Measurements from ENCODE around the gene ARMH3.

ARMH3 gene

DNA sequence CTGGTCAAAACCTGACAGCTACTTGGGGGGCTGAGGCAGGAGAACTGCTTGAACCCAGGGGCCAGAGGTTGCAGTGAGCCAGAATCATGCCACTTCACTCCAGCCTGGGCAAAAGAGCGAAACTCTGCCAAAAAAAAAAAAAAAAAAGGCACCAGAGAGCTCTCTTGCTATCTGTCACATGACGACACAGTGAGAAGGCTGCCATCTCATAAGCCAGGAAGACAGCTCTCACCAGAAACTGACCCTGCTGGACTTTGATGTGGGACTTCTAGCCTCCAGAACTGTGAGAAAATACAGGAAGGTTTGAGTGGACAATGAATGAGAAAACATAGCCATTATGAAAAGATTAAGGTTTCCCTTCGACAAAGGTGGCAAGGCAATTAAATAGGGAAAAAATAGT, 161.2 kb downstream of the ARMH3 start:
- TF ChIP-seq POLR2AphosphoS5 (IDR thresholded peaks at IDR 0.05; ENCODE audit: low read depth, low read length) (no peak), FOXP2 (optimal IDR thresholded peaks at IDR 0.05; ENCODE audit: borderline replicate concordance, extremely low read depth, extremely low read length, insufficient read depth) (no peak), SIN3A (IDR thresholded peaks at IDR 0.05; ENCODE audit: borderline replicate concordance, insufficient read depth, low read length) (no peak), TAF1 (IDR thresholded peaks at IDR 0.05; ENCODE audit: borderline replicate concordance, insufficient read depth, low read length) (no peak)
- TF ChIP-seq, protein P1, sequence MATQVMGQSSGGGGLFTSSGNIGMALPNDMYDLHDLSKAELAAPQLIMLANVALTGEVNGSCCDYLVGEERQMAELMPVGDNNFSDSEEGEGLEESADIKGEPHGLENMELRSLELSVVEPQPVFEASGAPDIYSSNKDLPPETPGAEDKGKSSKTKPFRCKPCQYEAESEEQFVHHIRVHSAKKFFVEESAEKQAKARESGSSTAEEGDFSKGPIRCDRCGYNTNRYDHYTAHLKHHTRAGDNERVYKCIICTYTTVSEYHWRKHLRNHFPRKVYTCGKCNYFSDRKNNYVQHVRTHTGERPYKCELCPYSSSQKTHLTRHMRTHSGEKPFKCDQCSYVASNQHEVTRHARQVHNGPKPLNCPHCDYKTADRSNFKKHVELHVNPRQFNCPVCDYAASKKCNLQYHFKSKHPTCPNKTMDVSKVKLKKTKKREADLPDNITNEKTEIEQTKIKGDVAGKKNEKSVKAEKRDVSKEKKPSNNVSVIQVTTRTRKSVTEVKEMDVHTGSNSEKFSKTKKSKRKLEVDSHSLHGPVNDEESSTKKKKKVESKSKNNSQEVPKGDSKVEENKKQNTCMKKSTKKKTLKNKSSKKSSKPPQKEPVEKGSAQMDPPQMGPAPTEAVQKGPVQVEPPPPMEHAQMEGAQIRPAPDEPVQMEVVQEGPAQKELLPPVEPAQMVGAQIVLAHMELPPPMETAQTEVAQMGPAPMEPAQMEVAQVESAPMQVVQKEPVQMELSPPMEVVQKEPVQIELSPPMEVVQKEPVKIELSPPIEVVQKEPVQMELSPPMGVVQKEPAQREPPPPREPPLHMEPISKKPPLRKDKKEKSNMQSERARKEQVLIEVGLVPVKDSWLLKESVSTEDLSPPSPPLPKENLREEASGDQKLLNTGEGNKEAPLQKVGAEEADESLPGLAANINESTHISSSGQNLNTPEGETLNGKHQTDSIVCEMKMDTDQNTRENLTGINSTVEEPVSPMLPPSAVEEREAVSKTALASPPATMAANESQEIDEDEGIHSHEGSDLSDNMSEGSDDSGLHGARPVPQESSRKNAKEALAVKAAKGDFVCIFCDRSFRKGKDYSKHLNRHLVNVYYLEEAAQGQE (IDR thresholded peaks at IDR 0.05; ENCODE audit: insufficient read depth in 1 of 2, low read depth in 2 of 2, low read length in 2 of 2), result no peak

- no peak for TF ChIP-seq TAF1 (IDR thresholded peaks at IDR 0.05; ENCODE audit: borderline replicate concordance, insufficient read depth, low read length)
- TF ChIP-seq, protein P1 (IDR thresholded peaks at IDR 0.05; ENCODE audit: insufficient read depth in 1 of 2, low read depth in 2 of 2, low read length in 2 of 2), result no peak
- no peak for TF ChIP-seq FOXP2 (optimal IDR thresholded peaks at IDR 0.05; ENCODE audit: borderline replicate concordance, extremely low read depth, extremely low read length, insufficient read depth)
- TF ChIP-seq SIN3A (IDR thresholded peaks at IDR 0.05; ENCODE audit: borderline replicate concordance, insufficient read depth, low read length), result no peak
- TF ChIP-seq POLR2AphosphoS5 (IDR thresholded peaks at IDR 0.05; ENCODE audit: low read depth, low read length), result no peak
Observed at GRCh38 chr10:101894266-101894665, 161.7 kb downstream of the ARMH3 start.

DNA sequence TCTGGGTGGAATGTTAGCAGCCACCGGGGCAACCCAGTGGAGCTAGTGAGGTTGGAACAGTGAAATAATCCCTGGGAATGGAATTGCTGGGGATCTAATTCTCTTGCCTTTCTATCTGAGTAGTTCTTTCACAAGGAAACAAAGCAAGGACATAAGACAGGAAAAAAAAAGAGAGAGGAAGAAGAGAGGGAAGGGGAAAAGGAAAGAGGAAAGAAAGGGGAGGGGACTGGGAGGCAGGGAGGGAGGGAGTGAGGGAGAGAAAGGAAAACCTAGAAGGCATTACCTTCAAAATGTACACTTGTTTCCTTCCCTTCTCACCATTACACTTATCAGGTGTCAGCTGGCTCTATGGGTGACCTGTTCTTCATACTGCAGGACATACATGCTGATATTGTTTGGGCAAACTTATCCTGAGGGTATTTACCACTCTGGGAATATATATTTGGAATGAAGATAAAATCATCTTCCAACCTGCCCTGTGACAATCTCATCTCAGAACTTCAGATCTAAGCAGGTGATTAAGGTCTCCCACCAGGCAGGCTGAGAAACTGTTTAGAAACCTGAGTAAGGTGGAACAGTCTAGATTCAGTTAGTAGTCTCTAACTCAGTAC, 162.4 kb downstream of the ARMH3 start:
- no peak for TF ChIP-seq FOXP2 (optimal IDR thresholded peaks at IDR 0.05; ENCODE audit: borderline replicate concordance, extremely low read depth, extremely low read length, insufficient read depth)
- TF ChIP-seq SIN3A (IDR thresholded peaks at IDR 0.05; ENCODE audit: borderline replicate concordance, insufficient read depth, low read length), result no peak
- no peak for TF ChIP-seq TAF1 (IDR thresholded peaks at IDR 0.05; ENCODE audit: borderline replicate concordance, insufficient read depth, low read length)
- TF ChIP-seq, protein P1 (IDR thresholded peaks at IDR 0.05; ENCODE audit: insufficient read depth in 1 of 2, low read depth in 2 of 2, low read length in 2 of 2), result no peak
- TF ChIP-seq POLR2AphosphoS5 (IDR thresholded peaks at IDR 0.05; ENCODE audit: low read depth, low read length), result no peak

DNA sequence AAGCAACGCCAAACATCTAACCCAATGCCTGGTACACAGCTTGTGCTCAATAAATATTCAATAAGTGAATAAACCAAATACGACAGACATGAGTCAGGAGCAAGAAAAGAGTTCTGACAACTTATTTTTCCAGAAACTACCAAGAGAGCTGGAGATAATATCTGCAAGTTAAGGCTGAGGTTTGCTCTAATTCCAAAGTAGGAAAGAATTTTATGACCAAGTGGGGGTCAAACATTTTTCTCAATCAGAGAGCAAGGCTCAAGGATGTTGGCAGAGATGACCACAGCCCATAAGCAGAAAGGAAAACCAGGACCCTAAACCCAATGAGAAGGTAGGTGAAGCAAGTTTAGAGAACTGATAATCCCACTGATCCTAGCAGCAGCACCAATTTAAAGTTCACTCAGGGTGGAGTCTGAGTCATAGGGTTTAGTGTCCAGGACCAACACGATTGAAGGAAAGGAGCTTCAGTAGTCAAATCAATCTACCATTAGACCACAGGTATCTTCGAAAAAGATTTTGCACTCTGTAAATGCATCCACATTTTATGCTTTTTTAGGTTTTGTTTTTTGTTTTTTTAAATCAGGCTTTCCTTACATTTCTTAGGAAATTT, 163.1 kb downstream of the ARMH3 start:
- TF ChIP-seq, protein P1 (IDR thresholded peaks at IDR 0.05; ENCODE audit: insufficient read depth in 1 of 2, low read depth in 2 of 2, low read length in 2 of 2), result no peak
- TF ChIP-seq FOXP2 (optimal IDR thresholded peaks at IDR 0.05; ENCODE audit: borderline replicate concordance, extremely low read depth, extremely low read length, insufficient read depth) (no peak), TAF1 (IDR thresholded peaks at IDR 0.05; ENCODE audit: borderline replicate concordance, insufficient read depth, low read length) (no peak), POLR2AphosphoS5 (IDR thresholded peaks at IDR 0.05; ENCODE audit: low read depth, low read length) (no peak), SIN3A (IDR thresholded peaks at IDR 0.05; ENCODE audit: borderline replicate concordance, insufficient read depth, low read length) (no peak)

All from PFSK-1 (cell line).